Activated naive CD4-positive, alpha-beta T cell treated with anti-CD3 and anti-CD28 coated beads, Interleukin-2, amount 10 ng/mL, durations not matched to agents 7 days and 5 days (primary cell): ENCODE measurements around the gene RAB3C.
A peak's percentile ranks its signal among the peaks of the same experiment; 100 is the strongest.

ENCODE experiments used
- CTCF ChIA-PET: fragments of 350-600 bp; sonication (Branson Sonifier 250); formaldehyde crosslinking; loops from one replicate; lab custom pipeline; 2021; ENCODE audit warnings: antibody characterized with exemption; lab: Charles Lee
- DNase-seq: peaks from one replicate; pipeline ENCODE4 v3.0.0-alpha.2; 2020
- H3K27ac Mint-ChIP-seq: one replicate; pipeline ENCODE4 v1.8.0; 2021; ENCODE audit warnings: mild to moderate bottlenecking, moderate library complexity, mixed read lengths
- H3K27me3 Mint-ChIP-seq: one replicate; pipeline ENCODE4 v1.8.0; 2021; ENCODE audit warnings: mild to moderate bottlenecking, mixed read lengths
- H3K36me3 Mint-ChIP-seq: one replicate; pipeline ENCODE4 v1.8.0; 2021; ENCODE audit warnings: mixed read lengths
- H3K4me1 Mint-ChIP-seq: one replicate; pipeline ENCODE4 v1.8.0; 2021; ENCODE audit warnings: mixed read lengths
- H3K4me3 Mint-ChIP-seq: one replicate; pipeline ENCODE4 v1.8.0; 2021; ENCODE audit warnings: mild to moderate bottlenecking, moderate library complexity, mixed read lengths
- H3K9me3 Mint-ChIP-seq: one replicate; pipeline ENCODE4 v1.8.0; 2021; ENCODE audit warnings: mixed read lengths

RAB3C gene

DNA sequence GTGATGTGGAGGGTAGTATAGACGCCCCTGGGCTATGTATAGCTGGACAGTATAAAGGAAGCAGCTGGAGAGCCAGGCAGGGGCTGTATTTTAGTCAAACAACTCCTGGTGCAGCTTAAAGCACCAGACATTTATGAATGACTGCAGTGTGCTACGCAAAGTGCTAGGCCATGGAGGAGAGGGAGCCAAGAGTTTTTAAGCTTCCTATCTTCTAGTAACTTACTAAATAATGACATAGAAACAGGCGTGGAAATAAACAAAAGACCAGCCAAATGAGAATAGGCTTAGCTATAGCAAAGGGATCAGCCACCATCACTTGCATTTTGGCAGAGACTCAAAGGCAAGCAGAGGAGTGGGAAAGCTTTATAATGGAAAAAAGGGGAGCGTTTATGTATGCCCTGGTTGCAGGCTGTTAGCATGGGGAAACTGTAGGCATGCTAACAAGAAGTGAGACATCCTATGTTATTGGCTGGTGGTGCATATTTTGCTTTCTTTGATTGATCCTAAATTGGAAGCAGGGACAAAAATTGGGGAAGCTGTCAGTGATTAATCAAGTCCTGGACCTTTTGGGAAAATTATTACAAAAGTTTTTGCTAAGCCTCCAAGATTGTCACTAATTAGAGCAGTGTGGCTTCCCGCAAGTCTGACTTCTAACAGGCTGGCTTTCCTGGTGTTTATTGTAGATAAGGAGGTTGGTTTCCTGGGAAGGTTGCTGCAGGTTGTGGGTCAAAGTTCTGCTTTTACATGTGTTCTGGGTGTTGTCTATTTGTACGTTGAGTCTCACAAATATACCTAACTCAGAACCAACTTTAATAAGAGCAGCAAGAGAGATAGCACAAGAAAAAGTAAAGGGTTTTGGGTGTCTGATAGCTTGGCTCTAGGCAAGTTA, 46.6 kb downstream of the RAB3C start:
- Mint-ChIP-seq H3K27ac (no peak overlapping the region), H3K27me3 (no peaks in the 10 kb centered on the region), H3K4me3 (no peak overlapping the region), H3K36me3 (no peaks in the 10 kb centered on the region), H3K4me1 (no peaks in the 10 kb centered on the region), H3K9me3 (no peaks in the 10 kb centered on the region)
- CTCF ChIA-PET = no interaction called here
- DNase-seq = no peak

DNA sequence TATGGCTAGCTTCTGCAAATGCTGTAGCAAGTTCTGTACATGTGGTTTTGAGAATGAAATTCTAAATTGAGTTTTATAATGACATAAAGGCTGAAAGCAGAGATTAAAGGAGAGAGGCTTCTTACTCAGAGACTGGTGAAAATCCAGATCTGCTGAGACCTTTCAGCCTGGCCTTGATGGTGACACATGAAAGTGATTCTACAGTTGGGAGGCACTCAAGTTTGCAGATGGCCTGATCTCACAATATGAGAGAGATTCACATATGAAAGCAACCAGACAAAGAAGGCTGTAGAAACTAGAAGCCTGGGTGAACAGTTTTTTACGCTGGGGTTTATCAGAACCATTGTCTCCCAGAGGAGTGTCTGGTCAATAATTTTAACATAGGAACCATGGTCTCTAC, 49.0 kb downstream of the RAB3C start:
- H3K4me1 Mint-ChIP-seq = no peaks in the 10 kb centered on the region
- H3K4me3 Mint-ChIP-seq = no peak overlapping the region
- H3K27ac Mint-ChIP-seq = no peak overlapping the region
- no peaks in the 10 kb centered on the region for H3K9me3 Mint-ChIP-seq
- CTCF ChIA-PET = no interaction called here
- no peaks in the 10 kb centered on the region for H3K36me3 Mint-ChIP-seq
- H3K27me3 Mint-ChIP-seq = no peaks in the 10 kb centered on the region
- DNase-seq = no peak

DNA sequence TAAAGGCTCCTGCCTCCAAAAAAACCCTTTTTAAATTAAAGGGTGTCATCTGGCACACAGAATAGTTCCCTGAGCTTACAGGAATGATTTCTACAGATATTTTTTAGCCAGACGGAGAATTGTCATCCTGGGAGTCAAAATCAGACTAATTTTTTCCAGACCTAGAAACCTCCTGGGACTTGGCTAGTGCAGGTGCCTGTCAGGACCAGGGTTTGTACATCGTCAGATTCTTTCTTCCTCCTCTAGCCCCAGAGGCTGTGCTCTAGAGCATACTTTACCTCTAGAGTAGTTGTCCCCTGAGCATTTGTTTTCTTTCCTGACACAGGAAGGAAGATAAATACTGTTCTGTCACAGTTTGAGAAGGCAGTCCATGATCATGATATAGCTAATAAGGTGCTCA, 52.5 kb downstream of the RAB3C start:
- Mint-ChIP-seq H3K9me3 (no peaks in the 10 kb centered on the region), H3K4me1 (no peaks in the 10 kb centered on the region), H3K27me3 (no peaks in the 10 kb centered on the region), H3K36me3 (no peaks in the 10 kb centered on the region), H3K4me3 (no peak overlapping the region), H3K27ac (no peak overlapping the region)
- no peak for DNase-seq
- CTCF ChIA-PET = no interaction called here

DNA sequence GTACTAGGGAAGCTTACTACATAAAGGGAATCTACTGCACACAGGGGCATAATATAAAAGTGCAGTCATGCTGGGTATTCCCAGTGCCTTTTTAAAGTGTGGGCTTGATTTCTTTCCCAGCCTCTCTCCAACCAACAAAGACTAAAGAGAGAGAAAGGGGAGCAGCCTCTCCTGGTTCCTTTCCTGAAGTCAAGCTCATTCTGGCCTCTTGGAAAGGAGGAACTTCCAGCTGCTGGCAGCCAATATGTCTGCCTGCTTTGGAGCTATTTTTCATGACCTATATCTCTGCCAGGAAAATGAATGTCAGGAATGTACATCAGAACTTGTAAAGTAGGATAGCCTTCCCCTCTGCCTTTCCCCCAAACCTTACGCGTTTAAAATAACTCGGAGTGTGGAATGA, 57.1 kb downstream of the RAB3C start:
- CTCF ChIA-PET = interaction anchor here (0.7 kb wide), 1 partner anchor 8 kb away, joined by 3 read pairs; no protein-coding TSS in a partner anchor
- Mint-ChIP-seq H3K4me3 (no peak overlapping the region), H3K4me1 (no peaks in the 10 kb centered on the region)

DNA sequence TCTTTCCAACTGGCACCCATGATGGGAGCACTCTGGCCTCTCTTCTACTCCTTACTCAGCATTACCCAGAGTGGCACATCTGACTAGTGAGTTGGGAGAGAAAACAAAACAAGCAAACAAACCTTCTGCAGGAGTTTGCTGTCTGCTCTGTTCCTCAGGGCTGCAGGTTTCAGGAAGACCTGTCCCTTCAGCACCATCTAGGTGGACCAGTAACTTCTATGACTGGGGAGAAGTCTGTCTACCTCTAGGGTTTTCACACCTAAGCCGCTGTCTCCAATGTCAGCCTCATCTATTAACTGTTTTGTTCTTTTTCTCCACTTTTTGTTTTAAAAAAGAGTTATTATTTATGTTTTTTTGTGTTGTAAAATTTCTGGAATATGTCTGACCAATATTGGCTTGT, 58.7 kb downstream of the RAB3C start:
- Mint-ChIP-seq H3K4me1 (no peaks in the 10 kb centered on the region), H3K4me3 (no peak overlapping the region), H3K27me3 (no peaks in the 10 kb centered on the region), H3K9me3 (no peaks in the 10 kb centered on the region), H3K27ac (no peak overlapping the region), H3K36me3 (no peaks in the 10 kb centered on the region)
- CTCF ChIA-PET = no interaction called here
- no peak for DNase-seq

More for the DNA sequence above, 57.1 kb downstream of the RAB3C start:
- H3K27ac Mint-ChIP-seq = no peak overlapping the region
- no peaks in the 10 kb centered on the region for H3K27me3 Mint-ChIP-seq
- H3K36me3 Mint-ChIP-seq = no peaks in the 10 kb centered on the region
- no peak for DNase-seq
- H3K9me3 Mint-ChIP-seq = no peaks in the 10 kb centered on the region

DNA sequence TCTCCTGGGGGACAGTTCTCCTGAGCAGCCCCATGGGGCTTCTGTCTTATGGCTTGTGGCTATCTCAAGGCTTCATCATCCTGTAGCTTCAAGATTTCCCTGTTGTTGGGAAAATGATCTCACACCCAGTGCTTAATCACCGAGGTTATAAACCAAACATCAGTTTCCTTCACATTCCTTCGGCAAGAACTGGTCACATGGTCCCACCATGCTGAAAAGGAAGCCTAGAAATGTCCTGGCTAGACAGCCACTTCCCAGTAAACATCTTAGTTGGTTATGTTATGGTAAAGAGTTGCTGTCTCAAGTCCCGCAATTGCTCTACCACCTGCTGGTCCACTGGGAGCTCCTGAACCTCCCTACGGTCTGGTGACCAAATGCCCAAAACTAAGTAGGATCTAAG, 66.0 kb downstream of the RAB3C start:
- CTCF ChIA-PET = no interaction called here
- DNase-seq = no peak
- H3K27ac Mint-ChIP-seq = no peak overlapping the region
- no peaks in the 10 kb centered on the region for H3K36me3 Mint-ChIP-seq
- H3K27me3 Mint-ChIP-seq = peaks cover 3% of the 10 kb centered on the region
- H3K9me3 Mint-ChIP-seq = no peaks in the 10 kb centered on the region
- no peaks in the 10 kb centered on the region for H3K4me1 Mint-ChIP-seq
- no peak overlapping the region for H3K4me3 Mint-ChIP-seq

DNA sequence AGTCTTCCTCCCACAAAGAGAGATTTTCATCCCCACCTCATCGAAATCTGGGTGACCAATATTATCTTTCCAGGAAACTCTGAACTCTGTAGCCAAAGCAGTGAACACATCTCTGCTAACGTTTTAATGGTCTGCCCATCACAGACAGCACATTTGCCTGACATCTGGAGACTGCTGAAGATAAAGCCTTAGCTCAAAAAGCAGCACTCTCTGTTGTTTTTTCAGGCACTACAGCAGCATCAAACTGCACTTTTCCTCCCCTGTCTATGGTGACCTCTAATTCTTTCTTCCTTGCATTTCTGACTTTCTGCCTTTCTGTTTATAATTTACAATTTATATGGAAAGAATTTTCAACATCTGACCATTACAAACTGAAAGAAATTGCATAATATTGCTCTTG, 66.8 kb downstream of the RAB3C start:
- CTCF ChIA-PET = no interaction called here
- no peak overlapping the region for H3K27ac Mint-ChIP-seq

DNA sequence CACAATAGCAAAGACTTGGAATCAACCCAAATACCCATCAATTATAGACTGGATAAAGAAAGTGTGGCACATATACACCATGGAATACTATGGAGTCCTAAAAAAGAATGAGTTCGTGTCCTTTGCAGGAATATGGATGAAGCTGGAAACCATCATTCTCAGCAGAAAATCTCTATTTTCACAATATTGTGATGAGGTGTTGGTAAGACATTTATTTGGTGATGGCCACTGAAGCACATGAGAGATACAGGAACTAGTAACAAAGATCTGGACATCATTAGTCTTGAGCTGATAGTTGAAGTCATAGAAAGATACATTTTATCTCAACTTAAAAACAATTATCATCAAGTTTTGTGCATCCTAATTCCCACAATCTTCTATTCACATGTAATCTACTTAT, 70.6 kb downstream of the RAB3C start:
- no peak overlapping the region for H3K4me3 Mint-ChIP-seq
- DNase-seq = no peak
- H3K4me1 Mint-ChIP-seq = no peaks in the 10 kb centered on the region
- CTCF ChIA-PET = no interaction called here
- no peaks in the 10 kb centered on the region for H3K9me3 Mint-ChIP-seq
- H3K27me3 Mint-ChIP-seq = peaks cover 3% of the 10 kb centered on the region
- no peaks in the 10 kb centered on the region for H3K36me3 Mint-ChIP-seq
- H3K27ac Mint-ChIP-seq = no peak overlapping the region

More for the DNA sequence above, 66.8 kb downstream of the RAB3C start:
- no peaks in the 10 kb centered on the region for H3K36me3 Mint-ChIP-seq
- no peak for DNase-seq
- no peaks in the 10 kb centered on the region for H3K9me3 Mint-ChIP-seq
- no peak overlapping the region for H3K4me3 Mint-ChIP-seq
- H3K27me3 Mint-ChIP-seq = peaks cover 3% of the 10 kb centered on the region
- no peaks in the 10 kb centered on the region for H3K4me1 Mint-ChIP-seq

DNA sequence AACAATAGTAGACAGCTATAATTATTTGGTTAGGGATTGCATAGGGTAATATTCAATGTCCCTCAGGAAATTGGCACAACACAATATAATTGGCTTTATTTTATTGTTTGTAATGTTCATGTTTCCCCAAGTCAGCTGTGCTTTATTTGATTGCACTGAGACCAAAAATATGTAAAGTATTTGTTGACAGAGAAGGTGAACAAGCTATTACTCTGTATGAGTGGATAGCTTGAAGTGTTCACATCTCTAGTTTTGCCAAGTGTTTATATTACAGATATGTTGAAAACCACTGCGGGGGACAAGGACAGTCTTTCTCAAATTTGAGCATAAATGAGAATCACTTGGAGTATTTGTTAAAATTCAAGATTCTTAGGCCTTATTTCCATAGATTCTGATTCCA, 83.3 kb downstream of the RAB3C start:
- Mint-ChIP-seq H3K36me3 (no peaks in the 10 kb centered on the region), H3K4me1 (no peaks in the 10 kb centered on the region), H3K4me3 (no peak overlapping the region), H3K27me3 (no peaks in the 10 kb centered on the region), H3K27ac (no peak overlapping the region), H3K9me3 (no peaks in the 10 kb centered on the region)
- DNase-seq = no peak
- CTCF ChIA-PET = no interaction called here

DNA sequence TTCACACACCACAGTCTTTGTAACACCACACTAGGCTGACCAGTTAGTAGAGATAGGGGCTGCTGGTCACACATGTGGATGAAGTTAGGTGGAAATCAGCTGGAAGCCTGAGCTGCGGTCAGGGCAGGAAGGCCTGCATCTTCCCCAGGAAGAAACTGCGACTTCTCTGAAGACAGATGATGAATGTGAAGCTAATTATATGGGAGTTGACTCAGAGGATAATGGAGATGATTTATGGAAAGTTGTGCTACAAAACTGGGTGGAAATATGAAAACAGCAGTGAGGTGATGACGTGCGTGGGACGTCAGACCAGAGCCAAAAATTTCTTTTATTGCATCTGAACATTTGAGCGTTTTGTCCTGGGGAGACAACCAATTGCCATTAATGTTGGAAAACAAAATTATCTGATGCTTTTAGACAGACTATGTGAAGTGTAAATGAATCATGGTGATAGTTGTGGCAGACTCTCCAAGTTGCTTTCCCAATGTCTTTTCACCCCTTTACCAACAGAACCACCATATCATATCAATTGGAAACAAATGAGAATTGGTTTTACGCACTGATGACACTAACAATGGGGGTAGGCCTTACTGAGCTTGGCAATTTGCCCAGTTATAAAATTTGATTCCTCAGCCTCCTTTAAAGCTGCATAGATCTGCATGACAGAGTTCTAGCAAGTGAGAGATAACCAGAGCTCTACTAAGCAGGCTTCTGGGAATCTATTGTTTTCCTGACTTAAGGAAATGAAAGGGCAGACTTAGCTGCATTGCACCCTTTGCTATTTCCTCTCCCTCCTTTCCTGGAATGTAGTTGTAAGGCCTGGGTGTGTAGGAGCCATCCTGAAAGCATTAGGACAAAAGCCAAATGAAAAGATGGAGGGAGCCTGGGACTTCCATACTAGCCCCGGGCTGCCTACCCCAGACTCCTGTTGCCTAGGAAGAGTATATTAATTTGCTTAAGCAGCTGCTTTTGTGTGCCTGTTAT, 84.0 kb downstream of the RAB3C start:
- CTCF ChIA-PET = no interaction called here
- DNase-seq = no peak
- peak overlapping the region; percentile 35 for H3K27ac Mint-ChIP-seq
- no peaks in the 10 kb centered on the region for H3K36me3 Mint-ChIP-seq
- no peaks in the 10 kb centered on the region for H3K27me3 Mint-ChIP-seq
- no peaks in the 10 kb centered on the region for H3K9me3 Mint-ChIP-seq
- no peak overlapping the region for H3K4me3 Mint-ChIP-seq
- H3K4me1 Mint-ChIP-seq = no peaks in the 10 kb centered on the region

DNA sequence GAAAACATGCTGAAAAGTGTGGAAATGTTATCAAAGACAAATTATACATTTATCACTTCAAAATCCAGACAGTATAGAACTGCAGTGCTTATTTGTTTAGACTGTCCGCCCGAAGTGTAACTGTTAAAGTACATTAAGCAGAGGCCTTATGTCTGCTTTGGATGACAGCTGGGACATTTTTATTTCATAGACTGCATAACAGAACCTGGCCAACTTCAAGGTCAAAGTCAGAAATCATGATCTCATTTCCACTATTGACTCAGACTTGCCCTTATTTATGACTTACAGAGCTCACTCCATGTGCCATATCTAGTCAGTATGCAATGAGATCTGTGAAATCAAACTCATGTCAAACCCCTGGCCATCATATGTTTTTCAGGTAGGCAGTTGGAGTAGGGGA, 87.7 kb downstream of the RAB3C start:
- no peak overlapping the region for H3K27ac Mint-ChIP-seq
- H3K4me3 Mint-ChIP-seq = no peak overlapping the region
- CTCF ChIA-PET = no interaction called here
- no peaks in the 10 kb centered on the region for H3K36me3 Mint-ChIP-seq
- no peak for DNase-seq
- no peaks in the 10 kb centered on the region for H3K4me1 Mint-ChIP-seq
- no peaks in the 10 kb centered on the region for H3K27me3 Mint-ChIP-seq
- H3K9me3 Mint-ChIP-seq = no peaks in the 10 kb centered on the region

DNA sequence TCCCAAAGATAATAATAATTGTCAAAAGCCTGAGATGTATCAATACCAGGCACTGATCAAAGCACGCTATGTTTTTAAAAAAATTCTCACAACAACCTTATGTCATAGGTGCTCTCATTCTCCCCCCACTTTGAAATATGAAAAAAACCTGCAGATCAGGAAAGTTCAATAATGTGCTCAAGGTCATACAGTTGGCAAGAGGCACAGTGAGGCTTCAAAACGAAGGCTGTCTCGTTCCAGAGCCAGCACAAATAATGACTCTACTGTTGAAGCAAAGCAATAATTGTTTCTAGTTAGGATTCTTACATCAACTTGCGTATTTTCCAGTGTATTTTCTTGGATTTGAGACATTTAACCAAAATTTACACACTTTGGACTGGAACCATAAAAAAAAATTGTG, 88.3 kb downstream of the RAB3C start:
- CTCF ChIA-PET = no interaction called here

DNA sequence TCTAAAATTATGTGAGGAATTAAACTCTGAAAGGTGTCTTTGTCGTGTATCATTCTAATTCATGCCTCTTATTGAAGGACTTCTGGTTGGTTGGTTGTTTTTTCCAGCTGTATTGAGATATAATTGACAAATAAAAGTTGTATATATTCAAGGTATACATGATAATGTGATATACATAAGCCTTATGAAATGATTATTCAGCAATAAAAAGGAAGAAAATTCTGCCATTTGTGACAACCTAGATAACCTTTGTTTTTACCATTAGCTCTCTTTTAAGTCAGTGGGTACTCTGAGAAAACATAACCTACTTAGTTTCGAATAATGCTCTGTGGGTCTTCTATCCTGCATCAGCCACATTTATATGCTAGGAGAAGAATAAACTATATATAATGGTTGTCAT, 89.6 kb downstream of the RAB3C start:
- no peaks in the 10 kb centered on the region for H3K4me1 Mint-ChIP-seq
- no peak overlapping the region for H3K4me3 Mint-ChIP-seq
- CTCF ChIA-PET = no interaction called here
- H3K36me3 Mint-ChIP-seq = no peaks in the 10 kb centered on the region
- no peaks in the 10 kb centered on the region for H3K9me3 Mint-ChIP-seq
- H3K27ac Mint-ChIP-seq = no peak overlapping the region
- peaks cover 4% of the 10 kb centered on the region for H3K27me3 Mint-ChIP-seq
- DNase-seq = no peak

More for the DNA sequence above, 88.3 kb downstream of the RAB3C start:
- Mint-ChIP-seq H3K9me3 (no peaks in the 10 kb centered on the region), H3K36me3 (no peaks in the 10 kb centered on the region), H3K4me1 (no peaks in the 10 kb centered on the region), H3K4me3 (no peak overlapping the region), H3K27me3 (peaks cover 4% of the 10 kb centered on the region), H3K27ac (no peak overlapping the region)
- DNase-seq = no peak

DNA sequence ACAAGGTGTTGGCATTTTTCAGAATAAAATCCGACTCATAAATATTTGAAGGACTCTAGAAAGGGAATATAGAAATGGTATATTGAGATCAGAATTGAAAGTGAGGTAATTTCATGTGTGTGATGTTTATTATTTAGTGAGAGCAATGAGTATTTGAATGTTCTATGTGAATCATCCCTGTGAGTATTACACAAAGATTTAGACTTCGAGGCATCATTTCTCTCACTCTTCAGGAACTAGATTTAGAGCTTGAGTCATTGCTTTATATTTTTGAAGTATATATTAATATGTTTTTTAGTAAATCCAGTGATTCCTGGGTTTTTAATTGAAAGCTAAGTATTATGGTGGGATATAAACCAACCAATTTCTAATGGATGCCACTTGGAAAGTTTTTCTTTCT, 91.2 kb downstream of the RAB3C start:
- Mint-ChIP-seq H3K27me3 (peaks cover 7% of the 10 kb centered on the region), H3K9me3 (no peaks in the 10 kb centered on the region), H3K27ac (no peak overlapping the region), H3K4me1 (no peaks in the 10 kb centered on the region), H3K4me3 (no peak overlapping the region), H3K36me3 (no peaks in the 10 kb centered on the region)
- CTCF ChIA-PET = no interaction called here
- no peak for DNase-seq
